Measurements from ENCODE around the gene TTC39A. TPM values are rescaled to one million over a fixed set of nuclear protein-coding genes. Genes with fewer than 3 reads are reported as not detected.

Gene TTC39A
- polyA plus RNA-seq, 1 donor (not counting 4 experiments of a cell fraction or from before 2014, with no cell fraction given) = 1.4 TPM

DNA sequence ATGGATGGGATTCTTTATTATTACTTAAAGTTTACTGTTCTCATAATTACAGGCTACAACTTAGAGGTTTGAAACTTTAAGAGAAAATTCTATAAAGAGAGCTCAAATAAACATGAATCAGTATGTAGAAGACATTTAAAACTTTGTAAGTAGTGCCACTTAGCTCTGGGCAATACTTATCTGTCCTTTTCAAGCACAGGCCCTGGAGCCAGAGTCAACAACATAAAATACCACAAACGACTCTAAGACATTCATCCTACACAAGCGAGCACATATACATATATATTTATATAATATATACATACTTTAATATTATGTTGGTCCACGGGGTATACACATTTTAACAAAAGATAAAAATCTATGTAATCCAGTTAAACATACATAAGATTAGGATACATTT is 24.1 kb upstream of the TTC39A start:
- dilution Hi-C loops (cut with MboI; ENCODE audit: extremely low pct_ligation_motif_present, low sequenced_read_pairs) = no loop called here
- Histone ChIP-seq H3K79me2 (ENCODE audit: control insufficient read depth, insufficient read depth, low read length) (no peaks in the 10 kb centered on the region), H3K27ac (ENCODE audit: control insufficient read depth, insufficient read depth, low read length) (no peak overlapping the region), H3K36me3 (ENCODE audit: control insufficient read depth in 2 of 2, extremely low read depth in 1 of 2, insufficient read depth in 2 of 2, low read length in 2 of 2) (peaks cover 0 to 1% of the 10 kb centered on the region in 2 experiments), H3K4me3 (ENCODE audit: control insufficient read depth in 2 of 3, extremely low read depth in 1 of 3, insufficient read depth in 2 of 3, low read depth in 1 of 3, low read length in 3 of 3) (no peak overlapping the region), H3K4me2 (ENCODE audit: control insufficient read depth, extremely low read depth, insufficient read depth, low read depth, low read length) (no peak overlapping the region), H3K9me1 (ENCODE audit: control insufficient read depth, extremely low read depth, insufficient read depth, low read length) (no peaks in the 10 kb centered on the region), H4K20me1 (ENCODE audit: control insufficient read depth, extremely low read depth, insufficient read depth, low read length) (no peaks in the 10 kb centered on the region), H2AFZ (ENCODE audit: control insufficient read depth, low read length) (no peak overlapping the region), H3K27me3 (ENCODE audit: control insufficient read depth, extremely low read depth, insufficient read depth, low read length) (no peaks in the 10 kb centered on the region), H3K9ac (ENCODE audit: control insufficient read depth, extremely low read depth, insufficient read depth, low read length) (no peak overlapping the region), H3K4me1 (ENCODE audit: control insufficient read depth, extremely low read depth, insufficient read depth, low read length) (no peaks in the 10 kb centered on the region), H3K9me3 (ENCODE audit: control insufficient read depth, low read depth, low read length) (no peaks in the 10 kb centered on the region)
- DNase-seq (ENCODE audit: low read depth, low spot score) = no peak
- TF ChIP-seq CTCF (optimal IDR thresholded peaks at IDR 0.05 in 1 of 3, IDR thresholded peaks at IDR 0.05 in 1 of 3, conservative IDR thresholded peaks at IDR 0.05 in 1 of 3; ENCODE audit: extremely low read depth in 1 of 3, insufficient read depth in 2 of 3, low read length in 3 of 3) (no peak), EZH2 (IDR thresholded peaks at IDR 0.05; ENCODE audit: low read length) (no peak)
- FAIRE-seq = no peak

DNA sequence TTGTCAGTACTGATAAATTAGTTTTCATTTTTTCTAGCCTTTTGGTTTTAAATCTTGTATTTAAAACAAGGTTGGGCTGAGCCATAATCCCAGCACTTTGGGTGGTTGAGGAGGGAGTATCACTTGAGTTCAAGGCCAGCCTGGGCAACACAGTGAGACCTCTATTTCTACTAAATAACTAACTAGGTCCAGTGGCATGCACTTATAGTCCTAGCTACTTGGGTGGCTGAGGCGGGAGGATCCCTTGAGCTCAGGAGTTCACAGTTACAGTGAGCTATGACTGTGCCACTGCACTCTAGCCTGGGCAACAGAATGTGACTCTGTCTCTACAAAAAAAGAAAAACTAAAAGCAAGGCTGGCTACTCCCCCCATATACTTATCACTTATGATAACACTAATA is 21.5 kb upstream of the TTC39A start:
- Histone ChIP-seq H3K79me2 (ENCODE audit: control insufficient read depth, insufficient read depth, low read length) (no peaks in the 10 kb centered on the region), H3K9me1 (ENCODE audit: control insufficient read depth, extremely low read depth, insufficient read depth, low read length) (no peaks in the 10 kb centered on the region), H2AFZ (ENCODE audit: control insufficient read depth, low read length) (no peak overlapping the region), H3K36me3 (ENCODE audit: control insufficient read depth in 2 of 2, extremely low read depth in 1 of 2, insufficient read depth in 2 of 2, low read length in 2 of 2) (peaks cover 0 to 1% of the 10 kb centered on the region in 2 experiments), H3K9me3 (ENCODE audit: control insufficient read depth, low read depth, low read length) (no peaks in the 10 kb centered on the region), H3K9ac (ENCODE audit: control insufficient read depth, extremely low read depth, insufficient read depth, low read length) (no peak overlapping the region), H3K4me1 (ENCODE audit: control insufficient read depth, extremely low read depth, insufficient read depth, low read length) (no peaks in the 10 kb centered on the region), H3K27ac (ENCODE audit: control insufficient read depth, insufficient read depth, low read length) (no peak overlapping the region), H4K20me1 (ENCODE audit: control insufficient read depth, extremely low read depth, insufficient read depth, low read length) (no peaks in the 10 kb centered on the region), H3K27me3 (ENCODE audit: control insufficient read depth, extremely low read depth, insufficient read depth, low read length) (no peaks in the 10 kb centered on the region), H3K4me3 (ENCODE audit: control insufficient read depth in 2 of 3, extremely low read depth in 1 of 3, insufficient read depth in 2 of 3, low read depth in 1 of 3, low read length in 3 of 3) (no peak overlapping the region), H3K4me2 (ENCODE audit: control insufficient read depth, extremely low read depth, insufficient read depth, low read depth, low read length) (no peak overlapping the region)
- dilution Hi-C loops (cut with MboI; ENCODE audit: extremely low pct_ligation_motif_present, low sequenced_read_pairs) = no loop called here
- TF ChIP-seq CTCF (optimal IDR thresholded peaks at IDR 0.05 in 1 of 3, IDR thresholded peaks at IDR 0.05 in 1 of 3, conservative IDR thresholded peaks at IDR 0.05 in 1 of 3; ENCODE audit: extremely low read depth in 1 of 3, insufficient read depth in 2 of 3, low read length in 3 of 3) (no peak), EZH2 (IDR thresholded peaks at IDR 0.05; ENCODE audit: low read length) (no peak)
- DNase-seq (ENCODE audit: low read depth, low spot score) (no peak), FAIRE-seq (no peak)

All from keratinocyte (primary cell).